ENCODE results near the gene RAPGEF4. TPM values are rescaled to one million over a fixed set of nuclear protein-coding genes. Genes with fewer than 3 reads are reported as not detected.

RAPGEF4 gene
- total RNA-seq, 1 donor from 2014 or later = 21.8 TPM

- no peak for DNase-seq
- no peak for ATAC-seq
- Histone ChIP-seq H3K27ac (no peak overlapping the region), H3K36me3 (no peaks in the 10 kb centered on the region), H3K27me3 (no peaks in the 10 kb centered on the region), H3K9me3 (no peaks in the 10 kb centered on the region), H3K4me3 (no peak overlapping the region), H3K4me1 (no peaks in the 10 kb centered on the region)
- TF ChIP-seq, protein P1, sequence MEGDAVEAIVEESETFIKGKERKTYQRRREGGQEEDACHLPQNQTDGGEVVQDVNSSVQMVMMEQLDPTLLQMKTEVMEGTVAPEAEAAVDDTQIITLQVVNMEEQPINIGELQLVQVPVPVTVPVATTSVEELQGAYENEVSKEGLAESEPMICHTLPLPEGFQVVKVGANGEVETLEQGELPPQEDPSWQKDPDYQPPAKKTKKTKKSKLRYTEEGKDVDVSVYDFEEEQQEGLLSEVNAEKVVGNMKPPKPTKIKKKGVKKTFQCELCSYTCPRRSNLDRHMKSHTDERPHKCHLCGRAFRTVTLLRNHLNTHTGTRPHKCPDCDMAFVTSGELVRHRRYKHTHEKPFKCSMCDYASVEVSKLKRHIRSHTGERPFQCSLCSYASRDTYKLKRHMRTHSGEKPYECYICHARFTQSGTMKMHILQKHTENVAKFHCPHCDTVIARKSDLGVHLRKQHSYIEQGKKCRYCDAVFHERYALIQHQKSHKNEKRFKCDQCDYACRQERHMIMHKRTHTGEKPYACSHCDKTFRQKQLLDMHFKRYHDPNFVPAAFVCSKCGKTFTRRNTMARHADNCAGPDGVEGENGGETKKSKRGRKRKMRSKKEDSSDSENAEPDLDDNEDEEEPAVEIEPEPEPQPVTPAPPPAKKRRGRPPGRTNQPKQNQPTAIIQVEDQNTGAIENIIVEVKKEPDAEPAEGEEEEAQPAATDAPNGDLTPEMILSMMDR (IDR thresholded peaks at IDR 0.05) = no peak
- intact Hi-C loops (cut with DNase I) = no loop called here
Observed at GRCh38 chr2:172768401-172768800, 32.8 kb downstream of the RAPGEF4 start.

DNA sequence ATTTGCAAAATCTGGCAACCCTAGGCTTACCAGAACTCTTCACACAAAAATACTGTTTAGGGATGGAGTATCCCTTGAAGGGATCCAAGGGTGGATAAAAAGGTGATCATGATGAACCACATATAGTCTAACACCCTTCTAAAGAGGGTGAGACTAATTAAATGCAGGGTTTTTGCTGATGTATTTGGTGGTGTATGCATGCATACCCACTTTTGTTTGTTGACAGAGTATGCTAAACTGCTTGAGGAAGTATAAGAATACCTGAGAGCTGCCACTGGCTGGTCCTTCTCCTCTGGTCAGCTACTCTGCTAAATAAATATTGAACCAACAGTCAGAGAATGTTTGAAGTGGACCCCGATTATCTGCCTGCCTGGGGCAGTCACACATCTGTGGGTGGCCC, 34.2 kb downstream of the RAPGEF4 start:
- ATAC-seq (no peak), DNase-seq (no peak)
- Histone ChIP-seq H3K27me3 (no peaks in the 10 kb centered on the region), H3K36me3 (no peaks in the 10 kb centered on the region), H3K4me3 (no peak overlapping the region), H3K9me3 (no peaks in the 10 kb centered on the region), H3K27ac (no peak overlapping the region), H3K4me1 (no peaks in the 10 kb centered on the region)
- TF ChIP-seq, protein P1 (IDR thresholded peaks at IDR 0.05) = no peak
- intact Hi-C loops (cut with DNase I) = no loop called here

- ATAC-seq (no peak), DNase-seq (no peak)
- Histone ChIP-seq H3K27me3 (no peaks in the 10 kb centered on the region), H3K4me3 (no peak overlapping the region), H3K9me3 (no peaks in the 10 kb centered on the region), H3K27ac (no peak overlapping the region), H3K4me1 (no peaks in the 10 kb centered on the region), H3K36me3 (no peaks in the 10 kb centered on the region)
- intact Hi-C loops (cut with DNase I) = no loop called here
- TF ChIP-seq, protein P1 (IDR thresholded peaks at IDR 0.05) = no peak
Observed at GRCh38 chr2:172770887-172771286, 35.2 kb downstream of the RAPGEF4 start.

DNA sequence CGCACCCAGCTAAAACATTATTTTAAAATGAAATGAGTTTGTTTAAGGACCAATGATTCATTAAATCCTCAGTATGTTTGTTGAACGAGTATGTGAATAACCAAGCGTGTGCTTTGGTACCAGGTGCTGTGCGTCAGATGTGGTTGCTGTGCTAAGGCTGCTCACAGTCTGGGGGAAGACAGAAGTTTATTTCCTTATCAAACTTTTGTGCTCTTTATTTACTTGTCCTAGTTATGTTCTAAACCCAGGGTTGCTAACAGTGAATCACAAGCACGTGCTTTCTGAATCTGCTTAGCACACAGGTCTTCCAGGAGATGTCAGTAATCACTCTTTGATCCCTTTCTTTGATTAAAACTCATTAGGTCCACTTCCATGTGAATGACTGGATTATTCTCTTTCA, 37.0 kb downstream of the RAPGEF4 start:
- ATAC-seq (no peak), DNase-seq (no peak)
- Histone ChIP-seq H3K27ac (no peak overlapping the region), H3K27me3 (no peaks in the 10 kb centered on the region), H3K36me3 (no peaks in the 10 kb centered on the region), H3K4me1 (no peaks in the 10 kb centered on the region), H3K4me3 (no peak overlapping the region), H3K9me3 (no peaks in the 10 kb centered on the region)
- TF ChIP-seq, protein P1 (IDR thresholded peaks at IDR 0.05) = no peak
- intact Hi-C loops (cut with DNase I) = no loop called here

GRCh38 chr2:172774302-172774701, 38.7 kb downstream of the RAPGEF4 start:
- intact Hi-C loops (cut with DNase I) = no loop called here
- no peak overlapping the region for H3K27ac ChIP-seq
- TF ChIP-seq, protein P1 (IDR thresholded peaks at IDR 0.05) = no peak
- H3K4me1 ChIP-seq = no peaks in the 10 kb centered on the region
- no peaks in the 10 kb centered on the region for H3K27me3 ChIP-seq
- H3K9me3 ChIP-seq = no peaks in the 10 kb centered on the region
- H3K4me3 ChIP-seq = no peak overlapping the region
- DNase-seq (no peak), ATAC-seq (no peak)
- H3K36me3 ChIP-seq = no peaks in the 10 kb centered on the region

- TF ChIP-seq, protein P1 (IDR thresholded peaks at IDR 0.05) = no peak
- Histone ChIP-seq H3K4me3 (no peak overlapping the region), H3K27ac (no peak overlapping the region), H3K36me3 (no peaks in the 10 kb centered on the region), H3K4me1 (no peaks in the 10 kb centered on the region), H3K9me3 (no peaks in the 10 kb centered on the region), H3K27me3 (no peaks in the 10 kb centered on the region)
- intact Hi-C loops (cut with DNase I) = no loop called here
- ATAC-seq (no peak), DNase-seq (no peak)
Observed at GRCh38 chr2:172775319-172775718, 39.7 kb downstream of the RAPGEF4 start.

Data from upper lobe of right lung (tissue), 1 donor.